ENCODE measurements around the gene ZCCHC24.

The ZCCHC24 gene

GRCh38 chr10:79350407-79351154 is 94.8 kb downstream of the ZCCHC24 start:
- TF ChIP-seq, protein P1, sequence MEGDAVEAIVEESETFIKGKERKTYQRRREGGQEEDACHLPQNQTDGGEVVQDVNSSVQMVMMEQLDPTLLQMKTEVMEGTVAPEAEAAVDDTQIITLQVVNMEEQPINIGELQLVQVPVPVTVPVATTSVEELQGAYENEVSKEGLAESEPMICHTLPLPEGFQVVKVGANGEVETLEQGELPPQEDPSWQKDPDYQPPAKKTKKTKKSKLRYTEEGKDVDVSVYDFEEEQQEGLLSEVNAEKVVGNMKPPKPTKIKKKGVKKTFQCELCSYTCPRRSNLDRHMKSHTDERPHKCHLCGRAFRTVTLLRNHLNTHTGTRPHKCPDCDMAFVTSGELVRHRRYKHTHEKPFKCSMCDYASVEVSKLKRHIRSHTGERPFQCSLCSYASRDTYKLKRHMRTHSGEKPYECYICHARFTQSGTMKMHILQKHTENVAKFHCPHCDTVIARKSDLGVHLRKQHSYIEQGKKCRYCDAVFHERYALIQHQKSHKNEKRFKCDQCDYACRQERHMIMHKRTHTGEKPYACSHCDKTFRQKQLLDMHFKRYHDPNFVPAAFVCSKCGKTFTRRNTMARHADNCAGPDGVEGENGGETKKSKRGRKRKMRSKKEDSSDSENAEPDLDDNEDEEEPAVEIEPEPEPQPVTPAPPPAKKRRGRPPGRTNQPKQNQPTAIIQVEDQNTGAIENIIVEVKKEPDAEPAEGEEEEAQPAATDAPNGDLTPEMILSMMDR (IDR thresholded peaks at IDR 0.05; ENCODE audit: low read depth, low read length, missing control alignments), result no peak
- no peak overlapping the region for H3K4me3 ChIP-seq (ENCODE audit: low read depth, low read length)
- no peak for DNase-seq (ENCODE audit: low read depth)

- TF ChIP-seq, protein P1 (IDR thresholded peaks at IDR 0.05; ENCODE audit: low read depth, low read length, missing control alignments), result no peak
- H3K4me3 ChIP-seq (ENCODE audit: low read depth, low read length), result no peak overlapping the region; the same call in 1 of the 2 replicates
- no peak for DNase-seq (ENCODE audit: low read depth)
Measured at GRCh38 chr10:79349766-79350406, 95.5 kb downstream of the ZCCHC24 start.

DNA sequence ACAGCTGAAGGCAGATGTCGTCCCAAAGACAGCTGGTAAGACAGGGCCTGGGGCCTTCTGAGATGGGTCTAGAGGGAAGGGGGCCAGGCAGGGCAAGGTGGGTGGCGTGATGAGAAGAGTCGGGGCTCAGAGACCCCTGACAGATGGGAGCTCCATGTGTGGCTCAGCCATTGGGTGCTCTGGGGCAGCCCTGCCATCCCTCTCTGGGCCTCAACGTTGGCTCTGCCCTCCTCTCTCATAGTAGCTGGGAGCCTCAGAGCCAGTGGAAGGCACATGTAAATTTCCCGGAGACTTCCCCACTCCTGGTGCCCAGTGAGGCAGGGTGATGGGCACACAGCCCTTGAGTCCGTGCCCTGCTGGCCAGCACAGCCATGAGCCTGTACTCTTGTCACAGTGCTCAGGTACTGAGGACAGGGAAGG is 96.3 kb downstream of the ZCCHC24 start:
- no peak for DNase-seq (ENCODE audit: low read depth)
- H3K4me3 ChIP-seq (ENCODE audit: low read depth, low read length), result peak overlapping the region; percentile 83
- TF ChIP-seq, protein P1 (IDR thresholded peaks at IDR 0.05; ENCODE audit: low read depth, low read length, missing control alignments), result no peak

GRCh38 chr10:79348640-79348988 is 96.8 kb downstream of the ZCCHC24 start:
- TF ChIP-seq, protein P1 (IDR thresholded peaks at IDR 0.05; ENCODE audit: low read depth, low read length, missing control alignments), result no peak
- peak overlapping the region; percentile 83 for H3K4me3 ChIP-seq (ENCODE audit: low read depth, low read length)
- no peak for DNase-seq (ENCODE audit: low read depth)

DNA sequence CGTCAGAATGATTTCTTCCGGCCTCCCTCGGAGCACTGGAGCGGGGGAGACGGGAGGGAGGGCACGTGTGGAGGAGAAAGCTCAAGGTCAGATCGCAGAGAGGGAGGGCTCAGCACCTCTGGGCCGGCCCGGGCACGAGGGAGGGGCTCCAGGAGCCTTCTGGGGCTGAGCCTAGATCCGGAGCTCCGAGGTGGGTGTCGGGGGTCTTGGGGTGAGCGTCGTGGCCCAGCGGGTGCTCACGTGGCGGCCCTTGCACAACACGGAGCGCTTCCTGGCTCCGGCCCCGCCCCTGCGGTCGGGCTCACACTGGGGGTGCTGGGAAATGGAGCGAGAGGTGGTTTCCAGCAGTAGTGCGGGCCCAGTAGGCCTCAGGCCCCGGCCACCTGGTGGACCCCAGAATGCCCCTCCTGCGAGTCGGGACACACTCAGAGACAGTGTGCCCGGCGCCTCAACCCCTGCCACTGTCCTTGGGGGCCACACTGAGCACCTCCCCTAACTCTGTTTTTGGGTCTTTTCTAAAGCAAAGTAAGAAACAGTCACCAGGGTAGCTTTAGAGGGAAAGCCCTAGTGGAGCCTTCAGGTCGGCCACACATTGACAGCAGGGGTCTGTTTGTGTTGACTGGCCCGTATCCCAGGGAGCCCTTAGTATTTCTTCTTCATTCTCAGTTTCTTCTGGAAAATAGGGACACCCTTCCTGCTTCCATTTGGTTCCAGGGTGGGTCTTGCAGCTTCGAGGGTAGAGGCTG is 97.4 kb downstream of the ZCCHC24 start:
- DNase-seq (ENCODE audit: low read depth), result no peak
- TF ChIP-seq, protein P1 (IDR thresholded peaks at IDR 0.05; ENCODE audit: low read depth, low read length, missing control alignments), result no peak
- peak overlapping the region; percentile 83 for H3K4me3 ChIP-seq (ENCODE audit: low read depth, low read length)

DNA sequence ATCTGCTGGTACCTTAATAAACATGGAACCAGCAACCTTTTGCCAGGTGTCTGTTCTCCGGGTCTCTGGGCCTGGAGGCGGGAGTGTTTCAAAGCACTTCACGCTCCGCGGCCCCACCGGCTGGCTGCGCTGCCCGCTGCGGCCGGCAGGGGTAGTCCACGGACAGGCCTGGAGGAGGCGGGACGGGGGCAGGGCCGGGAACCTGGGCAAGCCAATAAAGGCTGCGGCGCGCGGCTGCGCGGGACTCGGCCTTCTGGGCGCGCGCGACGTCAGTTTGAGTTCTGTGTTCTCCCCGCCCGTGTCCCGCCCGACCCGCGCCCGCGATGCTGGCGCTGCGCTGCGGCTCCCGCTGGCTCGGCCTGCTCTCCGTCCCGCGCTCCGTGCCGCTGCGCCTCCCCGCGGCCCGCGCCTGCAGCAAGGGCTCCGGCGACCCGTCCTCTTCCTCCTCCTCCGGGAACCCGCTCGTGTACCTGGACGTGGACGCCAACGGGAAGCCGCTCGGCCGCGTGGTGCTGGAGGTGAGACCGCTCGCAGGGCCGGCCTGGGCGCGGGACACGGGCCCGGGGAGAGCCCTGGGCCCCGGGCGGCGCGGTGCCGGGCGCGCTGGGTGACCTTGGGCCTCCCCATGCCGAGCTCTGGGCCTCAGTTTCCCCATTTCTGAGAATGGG is 98.1 kb downstream of the ZCCHC24 start, which contains the start of gene PPIF:
Gene PPIF (plus strand): TSS at position 244 of the 668 bp plus-strand sequence. CDS start 80 bp downstream, at position 324.
- peak within 1 kb of the TSS; percentile 83 for H3K4me3 ChIP-seq (ENCODE audit: low read depth, low read length)
- TF ChIP-seq, protein P1 (IDR thresholded peaks at IDR 0.05; ENCODE audit: low read depth, low read length, missing control alignments), result peak; percentile 85
- DNase-seq (ENCODE audit: low read depth), result peak; percentile 72
